Neural cell (in vitro differentiated cells): ENCODE data around the gene DNAI1. TPM values are rescaled to one million over a fixed set of nuclear protein-coding genes. Genes with fewer than 3 reads are reported as not detected.

Experiments
- H2AFZ ChIP-seq: fragments of 200-600, 300-800 bp; sonication (generic), shearing (Covaris generic); 2 replicates; pipeline ENCODE4 v1.6.0; 2014; ENCODE audit warnings: low read depth, mild to moderate bottlenecking, antibody characterized with exemption, low read length, moderate library complexity
- H3F3A ChIP-seq: fragments of 200-600 bp; shearing (Covaris generic); 2 replicates; pipeline ENCODE4 v1.6.1; 2016; ENCODE audit warnings: mild to moderate bottlenecking, moderate library complexity, mixed read lengths, antibody characterized with exemption, low read length; ENCODE audit not compliant: insufficient read depth, poor library complexity, severe bottlenecking
- H3K27ac ChIP-seq: fragments of 200-600, 300-800 bp; sonication (generic), shearing (Covaris generic); 2 replicates; pipeline ENCODE4 v1.5.1; 2014; ENCODE audit warnings: mild to moderate bottlenecking, low read length, moderate library complexity
- H3K27me3 ChIP-seq: fragments of 300-800, 200-600 bp; sonication (generic), shearing (Covaris generic); 2 replicates; pipeline ENCODE4 v1.6.0; 2014; ENCODE audit warnings: mild to moderate bottlenecking, low read depth, low read length, moderate library complexity; ENCODE audit not compliant: insufficient read depth
- H3K36me3 ChIP-seq: fragments of 300-800, 200-600 bp; sonication (generic), shearing (Covaris generic); 2 replicates; pipeline ENCODE4 v1.5.1; 2014; ENCODE audit warnings: mild to moderate bottlenecking, antibody characterized with exemption, low read length, moderate library complexity; ENCODE audit not compliant: insufficient read depth
- H3K4me2 ChIP-seq: fragments of 300-800, 200-600 bp; sonication (generic), shearing (Covaris generic); 2 replicates; pipeline ENCODE4 v1.6.0; 2014; ENCODE audit warnings: mild to moderate bottlenecking, low read length
- H3K4me3 ChIP-seq: fragments of 300-800, 200-600 bp; sonication (generic), shearing (Covaris generic); 2 replicates; pipeline ENCODE4 v1.5.1; 2014; ENCODE audit warnings: mild to moderate bottlenecking, low read length, moderate library complexity
- H3K79me2 ChIP-seq: fragments of 200-600 bp; shearing (Covaris generic); replicated peaks from 2 replicates; pipeline ENCODE4 v1.6.0; 2014; ENCODE audit warnings: mild to moderate bottlenecking, low read length, moderate library complexity; ENCODE audit not compliant: insufficient read depth
- H3K9ac ChIP-seq: fragments of 300-800, 200-600 bp; sonication (generic), shearing (Covaris generic); 2 replicates; pipeline ENCODE4 v1.6.1; 2016; ENCODE audit warnings: mild to moderate bottlenecking, low read length, mixed read lengths
- H3K9me2 ChIP-seq: fragments of 200-600 bp; shearing (Covaris generic); 2 replicates; pipeline ENCODE4 v1.6.1; 2016; ENCODE audit warnings: mild to moderate bottlenecking, low read length, mixed read lengths; ENCODE audit not compliant: insufficient read depth
- H3K9me3 ChIP-seq: fragments of 200-600, 300-800 bp; sonication (generic), shearing (Covaris generic); 2 replicates; pipeline ENCODE4 v1.6.1; 2016; ENCODE audit warnings: mild to moderate bottlenecking, mixed run types, low read length, moderate library complexity, mixed read lengths
- H4K20me1 ChIP-seq: fragments of 200-600 bp; shearing (Covaris generic); 2 replicates; pipeline ENCODE4 v1.6.1; 2016; ENCODE audit warnings: mild to moderate bottlenecking, mixed run types; ENCODE audit not compliant: insufficient read depth
- CTCF ChIP-seq: fragments of 450-650 bp; IDR thresholded peaks from 2 replicates; pipeline ENCODE4 v1.5.1; 2014; ENCODE audit warnings: antibody characterized with exemption, mild to moderate bottlenecking, moderate library complexity; ENCODE audit not compliant: poor library complexity, severe bottlenecking
- EP300 ChIP-seq: fragments of 450-650 bp; conservative IDR thresholded peaks from 2 replicates; pipeline ENCODE4 v1.6.1; 2014; ENCODE audit warnings: antibody characterized with exemption, mild to moderate bottlenecking, moderate library complexity; ENCODE audit not compliant: poor library complexity, severe bottlenecking
- EZH2 ChIP-seq: fragments of 200-600, 300-800 bp; shearing (Covaris generic), sonication (generic); IDR thresholded peaks from 2 replicates; pipeline ENCODE4 v1.6.1; 2014; ENCODE audit warnings: antibody characterized with exemption, low read length, borderline replicate concordance, mild to moderate bottlenecking; ENCODE audit not compliant: insufficient read depth, poor library complexity, severe bottlenecking
- MXI1 ChIP-seq: fragments of 450-650 bp; conservative IDR thresholded peaks from 2 replicates; pipeline ENCODE4 v1.6.1; 2014; ENCODE audit warnings: antibody characterized with exemption, mild to moderate bottlenecking; ENCODE audit not compliant: poor library complexity, severe bottlenecking
- POLR2AphosphoS5 ChIP-seq: IDR thresholded peaks from 2 replicates; pipeline ENCODE4 v1.6.1; 2012
- RAD21 ChIP-seq: fragments of 450-650 bp; conservative IDR thresholded peaks from 2 replicates; pipeline ENCODE4 v1.6.1; 2014; ENCODE audit warnings: antibody characterized with exemption, mild to moderate bottlenecking, moderate library complexity
- REST ChIP-seq: IDR thresholded peaks from 2 replicates; pipeline ENCODE4 v1.6.1; 2012; ENCODE audit warnings: borderline replicate concordance
- SMC3 ChIP-seq: fragments of 450-650 bp; conservative IDR thresholded peaks from 2 replicates; pipeline ENCODE4 v1.6.1; 2014; ENCODE audit warnings: antibody characterized with exemption, mild to moderate bottlenecking, moderate library complexity; ENCODE audit not compliant: poor library complexity
- TAF1 ChIP-seq: IDR thresholded peaks from 2 replicates; pipeline ENCODE4 v1.6.1; 2012; ENCODE audit warnings: low read depth
- polyA plus RNA-seq: library from polyadenylated mRNA; depleted of rRNA; stranded (reverse); fragments of >200 nt; gene quantifications from 2 replicates; pipeline ENCODE4 v1.2.3, GENCODE V29; 2014

The DNAI1 gene
- polyA plus RNA-seq, 1 donor from 2014 or later: 0.99 TPM

- H4K20me1 ChIP-seq: no peaks in the 10 kb centered on the region
- TF ChIP-seq EZH2 (no peak), TAF1 (no peak), POLR2AphosphoS5 (no peak), EP300 (no peak), RAD21 (no peak), SMC3 (no peak), MXI1 (no peak), REST (no peak)
- no peaks in the 10 kb centered on the region for H3K27me3 ChIP-seq
- H3K4me2 ChIP-seq: no peak overlapping the region
- no peaks in the 10 kb centered on the region for H3K9me2 ChIP-seq
- H3F3A ChIP-seq: no peaks in the 10 kb centered on the region
- H3K9ac ChIP-seq: no peak overlapping the region
- no peaks in the 10 kb centered on the region for H3K9me3 ChIP-seq
- no peak overlapping the region for H3K4me3 ChIP-seq
- no peaks in the 10 kb centered on the region for H3K79me2 ChIP-seq
- no peak overlapping the region for H2AFZ ChIP-seq
- no peaks in the 10 kb centered on the region for H3K36me3 ChIP-seq
- H3K27ac ChIP-seq: no peak overlapping the region
Observed at GRCh38 chr9:34486572-34486971, 28.0 kb downstream of the DNAI1 start.

GRCh38 chr9:34490360-34490759, 31.8 kb downstream of the DNAI1 start:
- H3F3A ChIP-seq: no peaks in the 10 kb centered on the region
- no peaks in the 10 kb centered on the region for H3K9me3 ChIP-seq

More at GRCh38 chr9:34490360-34490759, 31.8 kb downstream of the DNAI1 start:
- TF ChIP-seq EZH2 (no peak), RAD21 (no peak), REST (no peak), MXI1 (no peak), TAF1 (no peak), EP300 (no peak), CTCF (no peak), POLR2AphosphoS5 (no peak), SMC3 (no peak)
- Histone ChIP-seq H3K36me3 (no peaks in the 10 kb centered on the region), H3K27ac (no peak overlapping the region), H3K27me3 (no peaks in the 10 kb centered on the region), H3K4me2 (no peak overlapping the region), H3K79me2 (no peaks in the 10 kb centered on the region), H4K20me1 (no peaks in the 10 kb centered on the region), H3K4me3 (no peak overlapping the region), H2AFZ (no peak overlapping the region), H3K9ac (no peak overlapping the region), H3K9me2 (no peaks in the 10 kb centered on the region)
